ENCODE results near the gene COL18A1. TPM values are rescaled to one million over a fixed set of nuclear protein-coding genes. Genes with fewer than 3 reads are reported as not detected.

Gene COL18A1
- total RNA-seq, 4 donors from 2014 or later, result 97.7 to 173 (median 110) TPM

DNA sequence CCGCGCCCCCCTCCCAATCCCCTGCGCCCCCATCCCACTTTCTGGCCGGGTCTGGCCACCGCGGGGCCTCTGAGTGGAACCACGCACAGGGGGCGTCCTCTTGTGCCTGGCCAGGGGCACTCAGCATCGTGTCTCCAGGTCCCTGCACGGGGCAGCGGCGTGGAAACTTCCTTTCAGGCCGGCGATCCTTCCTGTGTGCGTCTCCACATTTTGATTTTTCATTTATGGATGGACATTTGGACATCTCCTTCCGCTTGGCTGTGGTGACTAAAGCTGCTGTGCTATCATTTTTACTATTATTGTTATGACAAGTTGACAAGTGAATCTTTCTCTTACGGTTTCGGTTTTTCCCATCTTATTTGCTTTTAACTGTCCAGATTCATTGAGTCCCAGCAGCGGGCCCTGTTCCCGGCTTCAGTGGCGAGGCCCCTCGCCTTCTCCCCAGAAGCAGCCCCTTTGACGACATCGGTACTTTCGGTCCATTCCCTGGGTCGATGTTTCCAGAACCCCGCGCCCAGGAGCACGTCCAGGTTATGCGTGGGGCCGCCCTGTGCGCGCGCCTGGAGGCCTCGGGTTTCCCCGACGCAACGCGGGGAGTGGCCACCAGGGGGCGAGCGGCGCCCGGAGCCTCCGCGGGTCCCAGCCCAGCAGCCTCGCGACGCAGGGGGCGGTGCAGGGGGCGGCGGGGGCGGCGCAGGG lies 149.7 kb downstream of the COL18A1 start:
- H3K4me1 ChIP-seq, result peaks cover 3 to 25% (median 19%) of the 10 kb centered on the region in 4 donors
- DNase-seq (ENCODE audit: extremely low spot score), result no peak
- H3K27ac ChIP-seq (replicated peaks in 1 of 4), result peak overlapping the region; percentile 64 to 71 (median 70)
- TF ChIP-seq POLR2A (IDR thresholded peaks at IDR 0.05; ENCODE audit: low read depth) (no peak), CTCF (IDR thresholded peaks at IDR 0.05) (peak; percentile 84 to 89 (median 86)), POLR2AphosphoS5 (IDR thresholded peaks at IDR 0.05) (peak; percentile 37 to 53)
- intact Hi-C loops (cut with DNase I), result loop anchor here (2.0 to 5.0 kb wide), 2 partner anchors 88 to 266 kb away; partner anchors contain the start of gene PCBP3
- no peaks in the 10 kb centered on the region for H3K36me3 ChIP-seq
- H3K27me3 ChIP-seq, result peaks cover 0 to 27% (median 0%) of the 10 kb centered on the region in 4 donors
- under 1% methylated on average over 27 of the region's 53 CpGs for WGBS
- peak overlapping the region; percentile 53 to 70 (median 60) for H3K4me3 ChIP-seq
- no peaks in the 10 kb centered on the region for H3K9me3 ChIP-seq

GRCh38 chr21:45555251-45555556 lies 150.2 kb downstream of the COL18A1 start:
- TF ChIP-seq POLR2A (IDR thresholded peaks at IDR 0.05; ENCODE audit: low read depth) (no peak), POLR2AphosphoS5 (IDR thresholded peaks at IDR 0.05) (no peak)
- peak overlapping the region; percentile 73 to 90 (median 82) for H3K27ac ChIP-seq (replicated peaks in 1 of 4)
- DNase-seq (ENCODE audit: extremely low spot score), result no peak
- intact Hi-C loops (cut with DNase I), result loop anchor here (2.0 to 5.0 kb wide), 2 partner anchors 87 to 266 kb away; partner anchors contain the start of gene PCBP3
- no CpG with 5 or more reads among the region's 34 CpGs for WGBS
- H3K4me3 ChIP-seq, result peak overlapping the region; percentile 55 to 74 (median 62)
- no peaks in the 10 kb centered on the region for H3K9me3 ChIP-seq
- no peaks in the 10 kb centered on the region for H3K36me3 ChIP-seq
- H3K27me3 ChIP-seq, result peaks cover 0 to 27% (median 0%) of the 10 kb centered on the region in 4 donors
- peaks cover 3 to 20% (median 18%) of the 10 kb centered on the region in 4 donors for H3K4me1 ChIP-seq

- H3K4me1 ChIP-seq, result peaks cover 3 to 17% (median 16%) of the 10 kb centered on the region in 4 donors
- intact Hi-C loops (cut with DNase I), result loop anchor here (1.0 to 5.0 kb wide), 3 partner anchors 41 to 265 kb away; partner anchors contain the start of gene PCBP3
- H3K36me3 ChIP-seq, result no peaks in the 10 kb centered on the region
- H3K27ac ChIP-seq (replicated peaks in 1 of 4), result peak overlapping the region; percentile 73 to 90 (median 82)
- WGBS, result 16% methylated on average over 18 of the region's 62 CpGs
- H3K9me3 ChIP-seq, result no peaks in the 10 kb centered on the region
- peaks cover 0 to 25% (median 0%) of the 10 kb centered on the region in 4 donors for H3K27me3 ChIP-seq
- DNase-seq (ENCODE audit: extremely low spot score), result no peak
- H3K4me3 ChIP-seq, result peak overlapping the region; percentile 55 to 74 (median 62)
- TF ChIP-seq POLR2A (IDR thresholded peaks at IDR 0.05; ENCODE audit: low read depth) (no peak), CTCF (IDR thresholded peaks at IDR 0.05) (peak; percentile 52 to 95 (median 72))
These were observed 150.8 kb downstream of the COL18A1 start for GRCh38 chr21:45555557-45556301.

- H3K9me3 ChIP-seq, result no peaks in the 10 kb centered on the region
- no peak for TF ChIP-seq POLR2AphosphoS5 (IDR thresholded peaks at IDR 0.05)
- peaks cover 0 to 29% (median 0%) of the 10 kb centered on the region in 4 donors for H3K27me3 ChIP-seq
- peak overlapping the region; percentile 55 to 74 (median 62) for H3K4me3 ChIP-seq
- intact Hi-C loops (cut with DNase I), result loop anchor here (1.0 to 5.0 kb wide), 2 partner anchors 40 to 86 kb away; partner anchors contain the start of gene PCBP3
- DNase-seq (ENCODE audit: extremely low spot score), result no peak
- H3K4me1 ChIP-seq, result peaks cover 3 to 17% (median 16%) of the 10 kb centered on the region in 4 donors
- H3K27ac ChIP-seq (replicated peaks in 1 of 4), result peak overlapping the region; percentile 73 to 90 (median 82)
- 52% methylated on average over 9 of the region's 12 CpGs for WGBS
- no peaks in the 10 kb centered on the region for H3K36me3 ChIP-seq
These were observed 151.3 kb downstream of the COL18A1 start for GRCh38 chr21:45556302-45556644.

DNA sequence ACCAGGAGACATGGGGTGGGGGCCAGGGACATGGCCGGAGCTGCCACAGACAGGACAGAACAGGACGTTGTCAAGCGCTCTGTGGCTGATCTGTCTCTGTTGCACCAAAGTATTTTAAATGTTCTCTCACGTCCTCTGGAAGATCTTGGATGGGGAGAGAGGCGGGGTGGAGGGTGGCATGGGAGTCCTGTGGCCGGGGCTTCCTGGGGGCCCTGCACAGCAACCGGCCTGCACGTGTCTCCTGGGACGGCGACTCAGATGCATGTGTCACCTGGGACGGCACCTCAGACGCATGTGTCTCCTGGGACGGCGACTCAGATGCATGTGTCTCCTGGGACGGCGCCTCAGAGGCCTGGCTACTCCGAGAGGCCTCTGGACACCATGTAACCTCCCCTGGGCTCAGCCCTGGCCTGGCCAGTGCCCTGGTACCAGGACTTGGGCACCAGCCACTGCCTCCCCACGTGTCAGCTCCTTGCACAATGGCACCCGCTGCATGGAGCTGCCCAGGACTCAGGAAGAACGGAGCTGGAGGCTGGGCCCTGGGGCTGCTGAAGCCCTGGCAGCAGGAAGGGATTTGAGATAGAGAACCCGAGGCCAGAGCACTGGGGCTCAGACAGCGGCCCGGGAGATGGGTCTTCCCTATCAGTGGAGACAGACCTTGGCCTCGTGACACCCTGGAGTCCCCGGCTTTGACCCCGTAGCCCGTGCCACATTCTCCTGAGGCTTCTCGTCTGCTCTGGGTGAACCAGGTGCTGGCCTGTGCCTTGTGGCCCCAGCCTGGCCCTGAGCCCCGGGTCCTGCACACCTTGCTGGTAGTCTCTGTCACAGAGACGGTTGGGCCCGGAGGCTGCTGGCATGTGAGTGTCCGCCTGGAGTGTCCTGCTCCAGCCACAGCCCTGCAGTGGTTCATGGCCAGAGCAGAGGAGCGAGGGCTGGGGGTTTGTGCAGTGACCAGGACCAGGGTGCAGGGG lies 152.0 kb downstream of the COL18A1 start:
- intact Hi-C loops (cut with DNase I), result loop anchor here (1.0 to 5.0 kb wide), 2 partner anchors 39 to 85 kb away; partner anchors contain the start of gene PCBP3
- TF ChIP-seq POLR2A (IDR thresholded peaks at IDR 0.05; ENCODE audit: low read depth), result no peak
- no peak for TF ChIP-seq POLR2AphosphoS5 (IDR thresholded peaks at IDR 0.05)
- TF ChIP-seq CTCF (IDR thresholded peaks at IDR 0.05), result no peak
- H3K9me3 ChIP-seq, result no peaks in the 10 kb centered on the region
- no peak overlapping the region for H3K4me3 ChIP-seq
- 89% methylated on average over 26 of the region's 33 CpGs for WGBS
- DNase-seq (ENCODE audit: extremely low spot score), result no peak
- peak overlapping the region in 2 of 4 donors; percentile 85 to 90 for H3K27ac ChIP-seq (replicated peaks in 1 of 4)
- H3K27me3 ChIP-seq, result peaks cover 0 to 28% (median 0%) of the 10 kb centered on the region in 4 donors
- peaks cover 3 to 21% (median 16%) of the 10 kb centered on the region in 4 donors for H3K4me1 ChIP-seq
- no peaks in the 10 kb centered on the region for H3K36me3 ChIP-seq
